GM12874 (cell line): ENCODE data around the gene DIAPH1.

Experiments
- CTCF ChIP-seq: IDR thresholded peaks from 2 replicates; pipeline ENCODE4 v1.5.1; 2011; ENCODE audit warnings: low read depth, mild to moderate bottlenecking, control low read depth, low read length, moderate library complexity; ENCODE audit not compliant: insufficient read depth

DIAPH1 gene

GRCh38 chr5:141649056-141649688 lies 30.4 kb upstream of the DIAPH1 start:
- TF ChIP-seq CTCF = no peak

GRCh38 chr5:141647851-141648250 lies 29.1 kb upstream of the DIAPH1 start:
- no peak for TF ChIP-seq CTCF

GRCh38 chr5:141647242-141647641 lies 28.4 kb upstream of the DIAPH1 start:
- TF ChIP-seq CTCF = no peak

GRCh38 chr5:141646026-141646425 lies 27.2 kb upstream of the DIAPH1 start:
- no peak for TF ChIP-seq CTCF

- no peak for TF ChIP-seq CTCF
These were observed 23.0 kb upstream of the DIAPH1 start for GRCh38 chr5:141641634-141642267.

DNA sequence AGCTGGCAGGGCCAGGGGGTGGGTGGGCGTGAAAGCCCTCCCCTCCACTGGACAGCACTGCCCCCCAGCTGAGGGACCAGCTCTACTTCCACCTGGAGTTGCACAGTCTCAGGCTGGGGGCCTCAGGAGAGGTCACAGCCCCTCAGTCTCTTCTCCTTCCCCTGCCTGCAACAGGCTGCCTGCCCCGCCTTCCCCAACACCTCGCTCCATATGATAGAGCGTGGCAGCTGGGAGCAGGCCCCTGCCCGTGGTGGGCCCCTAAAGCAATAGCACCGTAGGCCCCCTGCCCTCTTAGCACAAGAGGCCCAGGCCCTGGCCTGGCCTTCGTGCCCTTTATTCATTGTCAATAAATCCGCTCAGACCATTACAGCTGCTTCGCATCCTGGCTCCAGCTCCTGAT lies 21.9 kb upstream of the DIAPH1 start:
- no peak for TF ChIP-seq CTCF

DNA sequence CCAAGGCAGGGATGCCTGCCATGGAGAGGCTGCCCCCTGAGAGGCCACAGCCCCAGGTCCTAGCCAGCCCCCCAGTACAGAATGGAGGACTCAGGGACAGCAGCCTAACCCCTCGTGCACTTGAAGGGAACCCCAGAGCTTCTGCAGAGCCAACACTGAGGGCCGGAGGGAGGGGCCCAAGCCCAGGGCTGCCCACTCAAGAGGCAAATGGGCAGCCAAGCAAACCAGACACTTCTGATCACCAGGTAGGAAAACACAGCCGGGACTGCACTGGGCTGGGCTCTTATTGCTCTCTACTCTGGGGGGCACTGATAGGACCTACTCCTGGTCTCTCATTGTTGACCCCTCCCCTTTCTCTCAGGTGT lies 21.2 kb upstream of the DIAPH1 start:
- no peak for TF ChIP-seq CTCF
